COLO668 (cell line): ENCODE results near the gene PRTFDC1.
"Not testable (repeated sequence)": the region's sequence is repeated elsewhere in the genome, so short reads cannot be mapped to it uniquely, and the experiment has no call there.

Experiments
- DNase-seq: peaks from one replicate; lab custom pipeline; 2025; ENCODE audit not compliant: unreplicated experiment; lab: John Stamatoyannopoulos, UW

PRTFDC1 gene, protein sequence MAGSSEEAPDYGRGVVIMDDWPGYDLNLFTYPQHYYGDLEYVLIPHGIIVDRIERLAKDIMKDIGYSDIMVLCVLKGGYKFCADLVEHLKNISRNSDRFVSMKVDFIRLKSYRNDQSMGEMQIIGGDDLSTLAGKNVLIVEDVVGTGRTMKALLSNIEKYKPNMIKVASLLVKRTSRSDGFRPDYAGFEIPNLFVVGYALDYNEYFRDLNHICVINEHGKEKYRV

DNA sequence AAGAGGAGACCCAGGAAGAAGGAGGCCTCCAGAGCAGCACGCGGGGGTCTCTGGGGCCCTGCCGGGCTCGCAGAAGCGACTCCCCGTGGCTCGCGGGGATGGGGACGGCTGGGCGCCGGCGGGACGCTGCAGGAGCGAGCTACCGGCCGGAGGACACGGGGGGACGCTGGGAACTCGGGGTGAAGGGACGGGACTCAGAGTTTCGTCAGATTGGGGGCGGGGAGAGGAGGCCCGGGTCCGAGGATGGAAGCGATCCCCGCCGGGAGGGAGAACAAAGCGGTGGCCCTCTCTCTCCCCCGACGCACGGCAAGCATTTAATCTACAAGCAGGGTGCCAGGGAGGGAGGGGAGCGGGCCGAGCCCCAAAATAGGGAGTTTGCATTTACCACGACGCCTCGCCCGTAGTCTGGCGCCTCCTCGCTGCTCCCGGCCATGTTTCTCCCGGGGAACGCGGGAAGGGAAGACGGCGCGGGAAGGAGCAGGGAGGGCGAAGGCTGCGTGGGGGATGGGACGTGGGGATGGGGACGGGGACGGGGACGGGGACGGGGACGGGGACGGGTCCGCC lies at the start of gene PRTFDC1:
Gene PRTFDC1 (minus strand): TSS at position 464 of the 564 bp plus-strand sequence. CDS start 31 bp downstream, at position 433.
- DNase-seq = peak; percentile 64

DNA sequence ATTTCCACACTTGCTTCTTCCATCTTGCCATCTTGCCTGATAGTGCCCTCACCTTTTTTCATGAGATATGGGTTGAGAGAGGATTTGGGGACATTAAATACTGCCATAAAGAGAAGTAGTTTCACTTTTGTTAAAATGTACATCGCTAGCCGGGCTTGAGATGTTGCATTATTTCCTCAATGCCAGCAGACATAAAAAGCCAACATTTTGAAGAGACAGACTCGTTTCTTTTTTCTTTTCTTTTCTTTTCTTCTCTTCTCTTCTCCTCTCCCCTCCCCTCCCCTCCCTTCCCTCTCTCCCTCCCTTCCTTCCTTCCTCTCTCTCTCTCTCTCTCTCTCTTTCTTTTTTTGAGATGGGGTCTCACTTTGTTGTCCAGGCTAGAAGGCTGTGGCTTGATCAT lies 45.6 kb upstream of the PRTFDC1 start:
- no peak for DNase-seq

DNA sequence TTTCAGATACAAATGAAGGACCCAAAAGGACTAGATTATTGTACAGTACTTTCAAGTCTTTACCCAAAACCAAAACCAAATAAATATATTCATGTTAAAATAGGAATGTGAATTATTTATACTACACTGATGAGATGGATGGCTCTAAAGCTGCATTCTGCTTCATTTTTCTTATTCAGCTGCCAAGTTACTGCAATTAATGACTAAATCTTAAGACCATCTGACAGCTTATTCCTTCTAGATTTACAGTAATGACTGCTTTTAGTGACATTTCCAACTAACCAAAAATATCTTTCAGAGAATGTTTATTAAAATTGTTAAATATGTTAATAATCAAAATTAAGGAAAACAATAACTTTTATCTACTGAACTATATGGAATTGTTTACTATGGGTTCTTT lies 42.7 kb upstream of the PRTFDC1 start:
- no peak for DNase-seq

GRCh38 chr10:24993237-24993958 lies 41.0 kb upstream of the PRTFDC1 start:
- DNase-seq = no peak

GRCh38 chr10:24992512-24993133 lies 40.2 kb upstream of the PRTFDC1 start:
- no peak for DNase-seq

- no peak for DNase-seq
Observed at GRCh38 chr10:24991298-24991697, 38.9 kb upstream of the PRTFDC1 start.

DNA sequence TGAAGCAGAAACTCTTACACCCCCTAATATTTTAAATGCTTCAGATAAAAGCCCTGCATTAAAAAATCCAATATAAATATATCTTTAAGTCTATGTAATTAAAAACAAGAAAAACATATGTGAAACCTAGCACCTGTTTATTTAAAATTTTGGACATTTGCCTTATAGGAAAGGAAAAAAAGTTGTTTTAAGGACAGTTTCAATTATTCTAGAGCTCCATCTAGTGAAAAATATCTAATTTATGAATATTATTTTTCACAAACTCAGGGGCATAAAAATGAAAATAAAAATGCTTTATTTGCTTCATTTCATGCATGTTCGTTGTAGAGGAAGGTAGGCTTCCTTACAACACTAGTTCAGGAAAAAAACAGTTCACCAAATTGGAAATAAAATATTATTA lies 37.5 kb upstream of the PRTFDC1 start:
- DNase-seq = no peak

DNA sequence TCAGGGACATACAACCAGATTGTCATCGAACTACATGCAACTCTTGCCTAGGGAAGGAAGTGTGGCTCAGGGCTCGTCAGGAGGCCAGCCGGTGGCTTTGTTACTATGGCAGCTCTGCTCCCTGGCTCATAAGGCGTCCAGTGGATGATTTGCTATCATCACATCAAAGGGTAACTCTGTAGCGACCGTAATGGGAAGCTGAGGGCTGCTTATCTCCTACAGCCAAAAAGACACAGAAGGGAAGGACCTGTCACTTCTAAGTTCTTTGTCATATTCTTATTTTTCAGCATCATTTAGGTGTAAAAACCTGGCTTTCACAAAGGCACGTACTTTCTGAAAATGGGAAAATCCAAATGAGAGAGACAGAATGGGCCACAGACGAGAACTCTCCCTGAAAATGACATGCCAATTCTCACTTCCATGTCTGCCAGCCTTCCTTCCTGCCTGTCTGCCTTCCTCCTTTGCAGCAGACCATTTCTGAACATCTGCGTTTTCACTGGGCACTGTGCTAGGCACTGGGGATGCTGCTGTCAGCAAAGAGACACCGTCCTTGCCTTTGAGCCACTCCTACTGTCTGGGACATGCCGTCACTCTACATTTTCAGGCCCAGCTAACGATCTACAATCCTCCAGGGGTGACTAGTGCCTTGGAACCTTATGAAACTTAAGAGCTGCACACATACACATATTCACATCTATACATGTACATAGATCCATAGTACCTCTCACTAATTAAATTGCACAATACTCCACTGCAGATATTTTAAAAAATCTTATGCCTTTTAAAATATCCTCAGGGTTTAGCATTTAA lies 36.6 kb upstream of the PRTFDC1 start:
- DNase-seq = no peak

GRCh38 chr10:24984906-24985305 lies 32.5 kb upstream of the PRTFDC1 start:
- DNase-seq = no peak

- DNase-seq = no peak
Observed at GRCh38 chr10:24983946-24984345, 31.5 kb upstream of the PRTFDC1 start.

DNA sequence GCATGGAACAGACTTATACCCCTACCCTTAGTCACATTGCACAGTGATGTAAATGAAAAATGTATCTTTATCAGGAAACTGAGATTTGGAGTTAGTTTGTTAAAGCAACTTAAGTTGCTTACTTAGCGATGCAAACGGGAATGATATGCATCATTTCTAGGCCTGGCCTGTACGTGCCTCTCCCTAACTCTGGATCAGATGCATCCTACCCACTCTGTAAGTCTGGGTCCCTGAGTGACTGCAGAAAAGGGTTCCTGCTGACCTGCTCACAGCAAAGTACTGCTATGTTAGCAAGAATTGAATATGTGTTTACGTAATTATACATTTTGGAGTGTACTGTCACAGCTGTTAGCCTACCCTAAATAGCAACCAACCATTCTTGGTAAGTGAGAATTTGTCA lies 30.7 kb upstream of the PRTFDC1 start:
- no peak for DNase-seq

- no peak for DNase-seq
Observed at GRCh38 chr10:24982319-24983112, 30.1 kb upstream of the PRTFDC1 start.

DNA sequence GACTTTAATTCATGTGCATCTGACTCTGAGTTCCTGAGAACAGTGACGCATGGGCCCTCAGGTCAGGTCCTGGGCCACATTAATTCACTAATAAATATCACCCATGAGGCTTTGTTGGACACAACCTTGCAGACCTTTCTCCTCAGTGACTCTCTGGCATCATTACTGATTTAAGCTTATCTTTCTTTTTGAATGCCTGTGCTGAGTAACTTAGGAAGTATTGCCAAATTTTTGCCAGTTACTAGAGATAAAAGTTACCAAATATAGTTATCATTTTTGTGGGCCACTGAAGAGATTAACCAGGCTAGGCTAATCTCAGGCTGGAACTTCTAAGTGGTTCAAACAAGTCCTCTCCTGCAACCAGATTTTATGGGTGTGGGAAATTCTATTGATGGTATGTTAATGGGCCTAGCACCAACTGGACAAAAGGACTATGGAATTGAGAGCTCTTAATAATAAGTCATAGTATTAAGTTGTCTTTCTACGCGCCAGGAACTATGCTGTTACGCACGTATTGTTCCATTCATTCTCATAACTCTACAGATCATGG lies 28.8 kb upstream of the PRTFDC1 start:
- DNase-seq = no peak

DNA sequence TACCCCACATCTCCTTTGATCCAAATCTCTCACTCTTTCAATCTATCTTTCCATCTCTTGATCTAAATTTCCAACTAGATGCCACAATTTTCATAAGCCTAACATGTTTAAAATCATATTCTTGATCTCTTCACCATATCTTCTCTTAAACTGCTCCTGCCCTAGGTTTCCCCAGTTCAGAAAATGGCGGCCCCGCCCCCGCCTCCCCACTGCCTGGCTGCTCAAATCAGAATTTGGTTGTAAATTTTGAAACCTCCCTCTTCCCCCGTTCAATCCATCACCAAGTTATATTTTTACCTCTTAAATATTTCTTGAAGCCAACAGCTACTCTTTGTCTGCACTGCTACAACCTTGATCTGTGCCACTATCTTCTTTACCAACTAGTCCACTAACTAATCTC lies 27.3 kb upstream of the PRTFDC1 start:
- no peak for DNase-seq

DNA sequence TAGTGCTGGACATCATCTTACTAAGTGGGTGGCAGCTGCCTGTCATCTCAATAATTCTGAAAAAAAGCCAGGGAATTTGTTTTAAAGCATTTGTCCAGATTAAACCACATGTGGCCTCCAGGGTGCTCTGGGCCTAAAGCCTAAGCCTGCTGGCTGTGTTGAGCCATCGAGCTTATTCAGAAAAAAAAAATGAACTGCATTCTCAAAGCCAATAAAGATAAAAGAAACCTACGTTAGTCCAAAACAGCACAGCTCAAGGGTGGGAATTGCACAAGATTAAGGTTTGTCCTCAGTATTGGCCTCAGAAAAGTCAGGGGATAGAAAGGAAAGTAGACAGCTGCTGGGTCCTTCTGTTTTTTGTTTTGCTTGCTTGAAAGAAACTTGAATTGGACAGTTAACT lies 22.6 kb upstream of the PRTFDC1 start:
- no peak for DNase-seq

DNA sequence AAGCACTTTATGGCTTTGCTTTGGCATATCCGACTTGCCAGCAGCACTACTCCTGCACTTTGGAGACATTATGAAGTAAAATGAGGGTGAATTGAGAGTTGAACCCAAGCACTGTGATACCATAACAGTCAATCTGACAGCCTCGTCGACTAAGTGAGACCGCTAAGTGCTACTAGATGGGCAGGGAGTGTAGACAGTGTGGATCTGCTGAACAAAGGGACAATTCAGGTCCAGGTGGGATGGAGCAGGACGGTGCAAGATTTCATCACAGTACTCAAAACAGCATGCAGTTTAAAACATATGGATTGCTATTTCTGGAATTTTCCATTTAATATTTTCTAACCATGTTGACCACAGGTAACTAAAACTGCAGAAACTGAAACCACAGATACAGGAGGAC lies 20.8 kb upstream of the PRTFDC1 start:
- DNase-seq = no peak

GRCh38 chr10:24971374-24971773 lies 19.0 kb upstream of the PRTFDC1 start:
- no peak for DNase-seq

- DNase-seq = no peak
Observed at GRCh38 chr10:24969841-24970281, 17.5 kb upstream of the PRTFDC1 start.

GRCh38 chr10:24968951-24969350 lies 16.5 kb upstream of the PRTFDC1 start:
- not testable (repeated sequence) for DNase-seq

DNA sequence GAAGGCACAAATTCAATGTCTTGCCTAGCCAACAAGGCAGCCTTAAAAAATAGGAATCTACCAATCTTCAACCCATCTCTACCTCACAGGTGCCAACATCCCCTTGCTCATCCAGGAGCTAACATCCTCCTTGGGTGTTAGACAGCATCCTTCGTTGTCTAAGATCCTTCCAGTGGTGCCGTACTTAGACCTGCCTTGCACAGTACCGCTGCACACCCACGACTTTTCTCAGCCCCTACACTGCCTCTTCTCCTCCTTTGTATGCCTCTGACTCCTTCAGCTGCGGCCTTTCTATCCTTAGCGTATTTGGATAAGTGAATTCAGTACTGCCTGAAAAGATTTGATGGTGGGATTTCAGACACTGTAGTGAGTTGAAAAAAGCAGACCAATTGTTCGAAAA lies 15.9 kb upstream of the PRTFDC1 start:
- no peak for DNase-seq
